Activated T-cell treated with anti-CD3 and anti-CD28 coated beads, Interleukin-2, amount 50 U/mL, for 72 hours (primary cell): ENCODE results near the gene LHFPL6. TPM values are rescaled to one million over a fixed set of nuclear protein-coding genes. Genes with fewer than 3 reads are reported as not detected.

Experiments used
- ATAC-seq, 2 donors: fragments of 150-1000 bp; cut with Tn5 transposase; replicated peaks in 1 of 2; 2 replicates each; pipeline ENCODE4 v1.10.0; 2021; ENCODE audit warnings: moderate library complexity in 2 of 2, mild to moderate bottlenecking in 1 of 2
- DNase-seq, 2 donors: peaks; one replicate each; pipeline ENCODE4 v3.0.0; 2021 to 2022; ENCODE audit warnings: mixed read lengths in 1 of 2
- H3K27ac Mint-ChIP-seq: one replicate; pipeline ENCODE4 v1.8.0; 2022; ENCODE audit warnings: mild to moderate bottlenecking, moderate library complexity, mixed read lengths
- H3K27me3 Mint-ChIP-seq: one replicate; pipeline ENCODE4 v1.8.0; 2022; ENCODE audit warnings: low read depth, mixed read lengths
- H3K36me3 Mint-ChIP-seq, 2 donors: one replicate each; pipeline ENCODE4 v1.8.0; 2022; ENCODE audit warnings: mixed read lengths in 2 of 2, mild to moderate bottlenecking in 1 of 2; ENCODE audit not compliant: insufficient read depth in 2 of 2
- H3K4me1 Mint-ChIP-seq: one replicate; pipeline ENCODE4 v1.8.0; 2022; ENCODE audit warnings: low read depth, mixed read lengths
- H3K4me3 Mint-ChIP-seq, 2 donors: one replicate each; pipeline ENCODE4 v1.8.0; 2022; ENCODE audit warnings: mild to moderate bottlenecking in 2 of 2, mixed read lengths in 2 of 2, moderate library complexity in 2 of 2
- H3K9me3 Mint-ChIP-seq, 2 donors: one replicate each; pipeline ENCODE4 v1.8.0; 2022; ENCODE audit warnings: mixed read lengths in 2 of 2
- total RNA-seq, 2 donors: library from RNA; stranded (reverse); gene quantifications; one replicate each; pipeline ENCODE4 v1.2.3, GENCODE V29; 2022

LHFPL6 gene
- total RNA-seq = 1 to 10 TPM; 1.7 to 2.5 TPM

GRCh38 chr13:39602614-39603366 is at the start of gene LHFPL6:
Gene LHFPL6 (minus strand): TSS chr13:39603193.
- peak; percentile 97 to 98 for ATAC-seq
- Mint-ChIP-seq H3K4me1 (peaks cover 7% of the 10 kb centered on the region), H3K27me3 (peaks cover 60% of the 10 kb centered on the region), H3K4me3 (peak within 1 kb of the TSS; percentile 88 to 91), H3K27ac (peak within 1 kb of the TSS; percentile 82), H3K9me3 (no peaks in the 10 kb centered on the region), H3K36me3 (no peaks in the 10 kb centered on the region)
- peak; percentile 78 to 79 for DNase-seq

GRCh38 chr13:39646122-39646521 is 43.1 kb upstream of the LHFPL6 start:
- Mint-ChIP-seq H3K27ac (no peak overlapping the region), H3K36me3 (no peaks in the 10 kb centered on the region), H3K4me3 (no peak overlapping the region), H3K27me3 (peaks cover 4% of the 10 kb centered on the region), H3K4me1 (no peaks in the 10 kb centered on the region), H3K9me3 (no peaks in the 10 kb centered on the region)
- DNase-seq = no peak
- ATAC-seq = no peak

- H3K27me3 Mint-ChIP-seq = peaks cover 15% of the 10 kb centered on the region
- no peak overlapping the region for H3K27ac Mint-ChIP-seq
- no peaks in the 10 kb centered on the region for H3K4me1 Mint-ChIP-seq
- H3K4me3 Mint-ChIP-seq = no peak overlapping the region
- no peaks in the 10 kb centered on the region for H3K9me3 Mint-ChIP-seq
- H3K36me3 Mint-ChIP-seq = no peaks in the 10 kb centered on the region
- DNase-seq (no peak), ATAC-seq (no peak)
These were observed 38.7 kb upstream of the LHFPL6 start for GRCh38 chr13:39641645-39642044.

GRCh38 chr13:39637890-39638289 is 34.9 kb upstream of the LHFPL6 start:
- Mint-ChIP-seq H3K27ac (no peak overlapping the region), H3K9me3 (no peaks in the 10 kb centered on the region), H3K4me3 (no peak overlapping the region), H3K36me3 (no peaks in the 10 kb centered on the region), H3K27me3 (peaks cover 15% of the 10 kb centered on the region), H3K4me1 (no peaks in the 10 kb centered on the region)
- ATAC-seq (no peak), DNase-seq (no peak)

GRCh38 chr13:39635564-39635963 is 32.6 kb upstream of the LHFPL6 start:
- Mint-ChIP-seq H3K4me1 (no peaks in the 10 kb centered on the region), H3K4me3 (no peak overlapping the region), H3K27ac (no peak overlapping the region), H3K27me3 (peaks cover 11% of the 10 kb centered on the region), H3K9me3 (peaks cover 2 to 7% of the 10 kb centered on the region in 2 donors), H3K36me3 (peaks cover 0 to 3% of the 10 kb centered on the region in 2 donors)
- no peak for ATAC-seq
- DNase-seq = no peak

- DNase-seq = no peak
- Mint-ChIP-seq H3K4me3 (no peak overlapping the region), H3K9me3 (peaks cover 2 to 7% of the 10 kb centered on the region in 2 donors), H3K36me3 (peaks cover 0 to 3% of the 10 kb centered on the region in 2 donors), H3K4me1 (no peaks in the 10 kb centered on the region), H3K27me3 (no peaks in the 10 kb centered on the region), H3K27ac (no peak overlapping the region)
- ATAC-seq = no peak
These were observed 30.0 kb upstream of the LHFPL6 start for GRCh38 chr13:39632994-39633393.

- peaks cover 0 to 3% of the 10 kb centered on the region in 2 donors for H3K36me3 Mint-ChIP-seq
- no peak overlapping the region for H3K27ac Mint-ChIP-seq
- ATAC-seq (no peak), DNase-seq (no peak)
- no peak overlapping the region for H3K4me3 Mint-ChIP-seq
- peaks cover 2 to 7% of the 10 kb centered on the region in 2 donors for H3K9me3 Mint-ChIP-seq
- H3K4me1 Mint-ChIP-seq = no peaks in the 10 kb centered on the region
- H3K27me3 Mint-ChIP-seq = no peaks in the 10 kb centered on the region
These were observed 28.3 kb upstream of the LHFPL6 start for GRCh38 chr13:39631307-39631706.

- Mint-ChIP-seq H3K4me3 (no peak overlapping the region), H3K27me3 (peaks cover 14% of the 10 kb centered on the region), H3K27ac (no peak overlapping the region), H3K4me1 (no peaks in the 10 kb centered on the region), H3K9me3 (no peaks in the 10 kb centered on the region), H3K36me3 (no peaks in the 10 kb centered on the region)
- no peak for DNase-seq
- ATAC-seq = no peak
These were observed 20.5 kb upstream of the LHFPL6 start for GRCh38 chr13:39623466-39623865.

GRCh38 chr13:39618561-39618960 is 15.6 kb upstream of the LHFPL6 start:
- DNase-seq (no peak), ATAC-seq (no peak)
- Mint-ChIP-seq H3K27me3 (peaks cover 14% of the 10 kb centered on the region), H3K9me3 (no peaks in the 10 kb centered on the region), H3K27ac (no peak overlapping the region), H3K4me3 (no peak overlapping the region), H3K4me1 (no peaks in the 10 kb centered on the region), H3K36me3 (no peaks in the 10 kb centered on the region)

- Mint-ChIP-seq H3K27me3 (no peaks in the 10 kb centered on the region), H3K9me3 (no peaks in the 10 kb centered on the region), H3K4me3 (no peak overlapping the region), H3K27ac (no peak overlapping the region), H3K36me3 (no peaks in the 10 kb centered on the region), H3K4me1 (no peaks in the 10 kb centered on the region)
- ATAC-seq (peak; percentile 68 to 70), DNase-seq (peak; percentile 44)
These were observed 13.2 kb upstream of the LHFPL6 start for GRCh38 chr13:39616087-39616694.

GRCh38 chr13:39612023-39612637 is 9.1 kb upstream of the LHFPL6 start:
- H3K4me3 Mint-ChIP-seq = no peak overlapping the region
- ATAC-seq = no peak
- H3K4me1 Mint-ChIP-seq = no peaks in the 10 kb centered on the region
- H3K36me3 Mint-ChIP-seq = no peaks in the 10 kb centered on the region
- DNase-seq = peak; percentile 54 to 61
- no peaks in the 10 kb centered on the region for H3K9me3 Mint-ChIP-seq
- H3K27ac Mint-ChIP-seq = no peak overlapping the region
- H3K27me3 Mint-ChIP-seq = peaks cover 18% of the 10 kb centered on the region

- Mint-ChIP-seq H3K27ac (no peak overlapping the region), H3K9me3 (no peaks in the 10 kb centered on the region), H3K4me1 (no peaks in the 10 kb centered on the region), H3K27me3 (peaks cover 43% of the 10 kb centered on the region), H3K4me3 (no peak overlapping the region), H3K36me3 (no peaks in the 10 kb centered on the region)
- DNase-seq (no peak), ATAC-seq (no peak)
These were observed 4.9 kb upstream of the LHFPL6 start for GRCh38 chr13:39607876-39608275.

- H3K27me3 Mint-ChIP-seq = peaks cover 59% of the 10 kb centered on the region
- no peak overlapping the region for H3K4me3 Mint-ChIP-seq
- peaks cover 7% of the 10 kb centered on the region for H3K4me1 Mint-ChIP-seq
These were observed 2.8 kb upstream of the LHFPL6 start for GRCh38 chr13:39605677-39606320.

More at GRCh38 chr13:39605677-39606320, 2.8 kb upstream of the LHFPL6 start:
- Mint-ChIP-seq H3K27ac (no peak overlapping the region), H3K9me3 (no peaks in the 10 kb centered on the region), H3K36me3 (no peaks in the 10 kb centered on the region)
- DNase-seq (no peak), ATAC-seq (no peak)
